K562 (cell line): Measurements from ENCODE around the gene MAML1. TPM values are rescaled to one million over a fixed set of nuclear protein-coding genes. Genes with fewer than 3 reads are reported as not detected.

Experiments
- CREM ChIP-seq: IDR thresholded peaks from 2 replicates; pipeline ENCODE4 v1.6.1; 2014; ENCODE audit warnings: antibody characterized with exemption, low read depth
- FOXJ2 ChIP-seq: fragments of 200-800 bp; sonication (Bioruptor generic); IDR thresholded peaks from 2 replicates; pipeline ENCODE4 v1.6.1; 2016; ENCODE audit warnings: missing genetic modification characterization, missing compliant biosample characterization
- HDAC3 ChIP-seq: fragments of 450-650 bp; IDR thresholded peaks from 2 replicates; pipeline ENCODE4 v1.6.1; 2018; ENCODE audit warnings: borderline replicate concordance, mild to moderate bottlenecking, moderate library complexity; ENCODE audit not compliant: partially characterized antibody
- KAT2B ChIP-seq: IDR thresholded peaks from one replicate; pipeline ENCODE4 v1.6.1; 2012; ENCODE audit warnings: low read depth, mild to moderate bottlenecking, control low read depth, inconsistent platforms, low read length, moderate library complexity
- KHSRP ChIP-seq: fragments of 450-650 bp; IDR thresholded peaks from 2 replicates; pipeline ENCODE4 v1.6.1; 2017
- MIER1 ChIP-seq: fragments of 450-650 bp; IDR thresholded peaks from 2 replicates; pipeline ENCODE4 v1.6.1; 2016; ENCODE audit warnings: antibody characterized with exemption, mild to moderate bottlenecking, low read depth
- NFIC ChIP-seq: fragments of 450-650 bp; IDR thresholded peaks from 2 replicates; pipeline ENCODE4 v1.6.1; 2017; ENCODE audit warnings: mild to moderate bottlenecking, inconsistent platforms
- RBFOX2 ChIP-seq: fragments of 200-400 bp; formaldehyde crosslinking; IDR thresholded peaks from 2 replicates; pipeline ENCODE4 v1.6.1; 2017; ENCODE audit warnings: low read depth, mild to moderate bottlenecking, low read length, moderate library complexity
- SMC3 ChIP-seq: conservative IDR thresholded peaks from 2 replicates; pipeline ENCODE4 v1.6.1; 2011; ENCODE audit warnings: low read depth, low read length, improper control_type of control experiment; ENCODE audit not compliant: insufficient read depth
- TEAD2 ChIP-seq: fragments of 450-650 bp; IDR thresholded peaks from 2 replicates; pipeline ENCODE4 v1.6.1; 2016; ENCODE audit warnings: missing genetic modification characterization, control low read depth, missing compliant biosample characterization
- ZFX ChIP-seq: sonication (generic); formaldehyde crosslinking; IDR thresholded peaks from 2 replicates; pipeline ENCODE4 v1.8.0; 2022; ENCODE audit warnings: mild to moderate bottlenecking, missing genetic modification reagents, moderate library complexity
- ZNF232 ChIP-seq: sonication (generic); formaldehyde crosslinking; IDR thresholded peaks from 2 replicates; pipeline ENCODE4 v1.8.0; 2022; ENCODE audit warnings: mild to moderate bottlenecking, missing genetic modification reagents
- ZNF239 ChIP-seq: fragments of 250-450 bp; sonication (Bioruptor Pico); IDR thresholded peaks from 2 replicates; pipeline ENCODE4 v1.4.0; 2020; ENCODE audit warnings: mild to moderate bottlenecking
- polyA plus RNA-seq, 8 experiments: library from polyadenylated mRNA; depleted of rRNA in 4 of 8; stranded (reverse) in 5 of 8; unstranded in 3 of 8; fragments of >200 nt; fragmentation: Nextera tagmentation in 2 of 8; fragmentation: Illumina TruSeq in 1 of 8; extraction: Ambion mirVana in 2 of 8; extraction: Trizol in 1 of 8; gene quantifications; 2 replicates each; pipeline versions ENCODE4 v1.2.1 to v1.2.3, GENCODE V29; 2011 to 2014; ENCODE audit warnings: inconsistent platforms in 1 of 8, missing spikeins in 1 of 8
- total RNA-seq, 7 experiments: library from RNA; depleted of rRNA in 6 of 7; stranded (reverse); fragments of >200 nt in 6 of 7; fragmentation: Illumina TruSeq in 2 of 7; extraction: Trizol in 2 of 7; gene quantifications; 2 replicates each; pipeline versions ENCODE4 v1.2.1 to v1.2.3, GENCODE V29; 2011 to 2021; ENCODE audit warnings: low replicate concordance in 1 of 7
- TF ChIP-seq, protein P1 (sequence below): sonication (generic); formaldehyde crosslinking; IDR thresholded peaks from 2 replicates; pipeline ENCODE4 v1.8.0; 2022; ENCODE audit warnings: mild to moderate bottlenecking, missing genetic modification reagents, borderline replicate concordance
- TF ChIP-seq, protein P2 (sequence below), 2 experiments: fragments of 450-650 bp; formaldehyde crosslinking in 1 of 2; IDR thresholded peaks; 2 replicates each; pipeline versions ENCODE4 v1.4.0 to v1.6.1; 2014 to 2020; ENCODE audit warnings: mild to moderate bottlenecking in 2 of 2, borderline replicate concordance in 1 of 2, low read depth in 1 of 2
- TF ChIP-seq, protein P3 (sequence below): sonication (generic); formaldehyde crosslinking; IDR thresholded peaks from 2 replicates; pipeline ENCODE4 v1.8.1; 2023; ENCODE audit warnings: mild to moderate bottlenecking, missing genetic modification reagents

The MAML1 gene
- total and polyA plus RNA-seq, 9 of the 15 experiments (the other 6 are each of a cell fraction or from before 2014, with no cell fraction given) = 0.32 to 18.4 (median 7.0) TPM

DNA sequence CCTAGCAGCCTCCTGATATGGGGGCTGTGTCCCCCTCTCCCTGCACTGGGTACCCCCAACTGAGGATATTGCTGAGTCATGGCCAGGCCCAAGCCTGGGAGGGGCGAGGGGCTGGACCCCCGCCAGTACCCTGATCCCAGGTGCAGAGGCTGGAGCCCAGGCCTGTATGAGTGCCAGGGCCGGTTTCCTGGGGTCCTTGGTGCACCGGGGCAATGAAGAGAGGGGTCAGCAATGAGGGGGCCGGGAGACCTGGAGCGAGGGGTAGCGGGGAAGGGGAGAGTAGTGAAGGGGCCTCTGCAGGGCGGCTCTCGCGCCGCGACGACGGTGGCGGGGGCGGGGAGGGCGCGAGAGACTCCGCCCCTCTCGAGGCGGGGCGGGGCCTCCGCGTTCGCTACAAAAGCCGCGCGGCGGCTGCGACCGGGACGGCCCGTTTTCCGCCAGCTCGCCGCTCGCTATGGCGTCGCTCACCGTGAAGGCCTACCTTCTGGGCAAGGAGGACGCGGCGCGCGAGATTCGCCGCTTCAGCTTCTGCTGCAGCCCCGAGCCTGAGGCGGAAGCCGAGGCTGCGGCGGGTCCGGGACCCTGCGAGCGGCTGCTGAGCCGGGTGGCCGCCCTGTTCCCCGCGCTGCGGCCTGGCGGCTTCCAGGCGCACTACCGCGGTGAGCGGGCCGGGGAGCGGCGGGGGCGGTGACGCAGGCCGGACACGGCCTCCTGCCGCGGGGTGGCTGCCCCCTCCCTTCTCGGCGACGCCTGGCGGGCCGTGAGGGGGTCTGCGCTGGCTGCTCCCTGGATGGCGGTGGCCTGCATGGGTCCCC lies 88.1 kb downstream of the MAML1 start, which contains the start of gene SQSTM1 (continued):
- TF ChIP-seq, protein P1, sequence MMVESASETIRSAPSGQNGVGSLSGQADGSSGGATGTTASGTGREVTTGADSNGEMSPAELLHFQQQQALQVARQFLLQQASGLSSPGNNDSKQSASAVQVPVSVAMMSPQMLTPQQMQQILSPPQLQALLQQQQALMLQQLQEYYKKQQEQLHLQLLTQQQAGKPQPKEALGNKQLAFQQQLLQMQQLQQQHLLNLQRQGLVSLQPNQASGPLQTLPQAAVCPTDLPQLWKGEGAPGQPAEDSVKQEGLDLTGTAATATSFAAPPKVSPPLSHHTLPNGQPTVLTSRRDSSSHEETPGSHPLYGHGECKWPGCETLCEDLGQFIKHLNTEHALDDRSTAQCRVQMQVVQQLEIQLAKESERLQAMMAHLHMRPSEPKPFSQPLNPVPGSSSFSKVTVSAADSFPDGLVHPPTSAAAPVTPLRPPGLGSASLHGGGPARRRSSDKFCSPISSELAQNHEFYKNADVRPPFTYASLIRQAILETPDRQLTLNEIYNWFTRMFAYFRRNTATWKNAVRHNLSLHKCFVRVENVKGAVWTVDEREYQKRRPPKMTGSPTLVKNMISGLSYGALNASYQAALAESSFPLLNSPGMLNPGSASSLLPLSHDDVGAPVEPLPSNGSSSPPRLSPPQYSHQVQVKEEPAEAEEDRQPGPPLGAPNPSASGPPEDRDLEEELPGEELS (CRISPR knock-in tag) = no peak
- TF ChIP-seq CREM (peak; percentile 63), SMC3 (no peak), FOXJ2 (tag) (peak; percentile 86; the same call in 1 of the 2 replicates), KHSRP (no peak), TEAD2 (tag) (no peak), HDAC3 (no peak), KAT2B (no peak), NFIC (peak; percentile 86), MIER1 (no peak), ZNF239 (CRISPR knock-in tag) (peak; percentile 14; the same call in 1 of the 2 replicates), ZNF232 (CRISPR knock-in tag) (no peak), ZFX (peak; percentile 97), RBFOX2 (peak; percentile 96)
- TF ChIP-seq, protein P2, sequence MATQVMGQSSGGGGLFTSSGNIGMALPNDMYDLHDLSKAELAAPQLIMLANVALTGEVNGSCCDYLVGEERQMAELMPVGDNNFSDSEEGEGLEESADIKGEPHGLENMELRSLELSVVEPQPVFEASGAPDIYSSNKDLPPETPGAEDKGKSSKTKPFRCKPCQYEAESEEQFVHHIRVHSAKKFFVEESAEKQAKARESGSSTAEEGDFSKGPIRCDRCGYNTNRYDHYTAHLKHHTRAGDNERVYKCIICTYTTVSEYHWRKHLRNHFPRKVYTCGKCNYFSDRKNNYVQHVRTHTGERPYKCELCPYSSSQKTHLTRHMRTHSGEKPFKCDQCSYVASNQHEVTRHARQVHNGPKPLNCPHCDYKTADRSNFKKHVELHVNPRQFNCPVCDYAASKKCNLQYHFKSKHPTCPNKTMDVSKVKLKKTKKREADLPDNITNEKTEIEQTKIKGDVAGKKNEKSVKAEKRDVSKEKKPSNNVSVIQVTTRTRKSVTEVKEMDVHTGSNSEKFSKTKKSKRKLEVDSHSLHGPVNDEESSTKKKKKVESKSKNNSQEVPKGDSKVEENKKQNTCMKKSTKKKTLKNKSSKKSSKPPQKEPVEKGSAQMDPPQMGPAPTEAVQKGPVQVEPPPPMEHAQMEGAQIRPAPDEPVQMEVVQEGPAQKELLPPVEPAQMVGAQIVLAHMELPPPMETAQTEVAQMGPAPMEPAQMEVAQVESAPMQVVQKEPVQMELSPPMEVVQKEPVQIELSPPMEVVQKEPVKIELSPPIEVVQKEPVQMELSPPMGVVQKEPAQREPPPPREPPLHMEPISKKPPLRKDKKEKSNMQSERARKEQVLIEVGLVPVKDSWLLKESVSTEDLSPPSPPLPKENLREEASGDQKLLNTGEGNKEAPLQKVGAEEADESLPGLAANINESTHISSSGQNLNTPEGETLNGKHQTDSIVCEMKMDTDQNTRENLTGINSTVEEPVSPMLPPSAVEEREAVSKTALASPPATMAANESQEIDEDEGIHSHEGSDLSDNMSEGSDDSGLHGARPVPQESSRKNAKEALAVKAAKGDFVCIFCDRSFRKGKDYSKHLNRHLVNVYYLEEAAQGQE (IDR thresholded peaks at IDR 0.05; ENCODE audit: borderline replicate concordance) = peak; percentile 42
- TF ChIP-seq, protein P2 (CRISPR knock-in tag; IDR thresholded peaks at IDR 0.05; ENCODE audit: low read depth) = 0 out of 2 replicates have a peak, but pooled peaks have one; percentile 46
- TF ChIP-seq, protein P3, sequence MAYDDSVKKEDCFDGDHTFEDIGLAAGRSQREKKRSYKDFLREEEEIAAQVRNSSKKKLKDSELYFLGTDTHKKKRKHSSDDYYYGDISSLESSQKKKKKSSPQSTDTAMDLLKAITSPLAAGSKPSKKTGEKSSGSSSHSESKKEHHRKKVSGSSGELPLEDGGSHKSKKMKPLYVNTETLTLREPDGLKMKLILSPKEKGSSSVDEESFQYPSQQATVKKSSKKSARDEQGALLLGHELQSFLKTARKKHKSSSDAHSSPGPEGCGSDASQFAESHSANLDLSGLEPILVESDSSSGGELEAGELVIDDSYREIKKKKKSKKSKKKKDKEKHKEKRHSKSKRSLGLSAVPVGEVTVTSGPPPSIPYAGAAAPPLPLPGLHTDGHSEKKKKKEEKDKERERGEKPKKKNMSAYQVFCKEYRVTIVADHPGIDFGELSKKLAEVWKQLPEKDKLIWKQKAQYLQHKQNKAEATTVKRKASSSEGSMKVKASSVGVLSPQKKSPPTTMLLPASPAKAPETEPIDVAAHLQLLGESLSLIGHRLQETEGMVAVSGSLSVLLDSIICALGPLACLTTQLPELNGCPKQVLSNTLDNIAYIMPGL (CRISPR knock-in tag) = peak; percentile 86
